ENCODE results near the gene GRIN1. TPM values are rescaled to one million over a fixed set of nuclear protein-coding genes. Genes with fewer than 3 reads are reported as not detected.

Gene GRIN1
- total RNA-seq, 2 donors from 2014 or later, result not detected

GRCh38 chr9:137192448-137192780 is 53.5 kb downstream of the GRIN1 start:
- no peak for DNase-seq (ENCODE audit: low spot score)
- Histone ChIP-seq H3K4me3 (no peak overlapping the region), H3K27ac (no peak overlapping the region), H3K9me3 (no peaks in the 10 kb centered on the region), H3K27me3 (no peaks in the 10 kb centered on the region), H3K4me1 (peaks cover 0 to 63% of the 10 kb centered on the region in 2 donors), H3K36me3 (peaks cover 13% of the 10 kb centered on the region)
- TF ChIP-seq, protein P1, sequence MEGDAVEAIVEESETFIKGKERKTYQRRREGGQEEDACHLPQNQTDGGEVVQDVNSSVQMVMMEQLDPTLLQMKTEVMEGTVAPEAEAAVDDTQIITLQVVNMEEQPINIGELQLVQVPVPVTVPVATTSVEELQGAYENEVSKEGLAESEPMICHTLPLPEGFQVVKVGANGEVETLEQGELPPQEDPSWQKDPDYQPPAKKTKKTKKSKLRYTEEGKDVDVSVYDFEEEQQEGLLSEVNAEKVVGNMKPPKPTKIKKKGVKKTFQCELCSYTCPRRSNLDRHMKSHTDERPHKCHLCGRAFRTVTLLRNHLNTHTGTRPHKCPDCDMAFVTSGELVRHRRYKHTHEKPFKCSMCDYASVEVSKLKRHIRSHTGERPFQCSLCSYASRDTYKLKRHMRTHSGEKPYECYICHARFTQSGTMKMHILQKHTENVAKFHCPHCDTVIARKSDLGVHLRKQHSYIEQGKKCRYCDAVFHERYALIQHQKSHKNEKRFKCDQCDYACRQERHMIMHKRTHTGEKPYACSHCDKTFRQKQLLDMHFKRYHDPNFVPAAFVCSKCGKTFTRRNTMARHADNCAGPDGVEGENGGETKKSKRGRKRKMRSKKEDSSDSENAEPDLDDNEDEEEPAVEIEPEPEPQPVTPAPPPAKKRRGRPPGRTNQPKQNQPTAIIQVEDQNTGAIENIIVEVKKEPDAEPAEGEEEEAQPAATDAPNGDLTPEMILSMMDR (IDR thresholded peaks at IDR 0.05), result no peak

GRCh38 chr9:137192859-137193258 is 53.9 kb downstream of the GRIN1 start:
- H3K36me3 ChIP-seq, result peaks cover 13% of the 10 kb centered on the region
- DNase-seq (ENCODE audit: low spot score), result no peak
- H3K9me3 ChIP-seq, result no peaks in the 10 kb centered on the region
- H3K4me1 ChIP-seq, result peaks cover 0 to 63% of the 10 kb centered on the region in 2 donors
- no peak overlapping the region for H3K27ac ChIP-seq
- H3K27me3 ChIP-seq, result no peaks in the 10 kb centered on the region
- no peak overlapping the region for H3K4me3 ChIP-seq
- TF ChIP-seq, protein P1 (IDR thresholded peaks at IDR 0.05), result no peak

- H3K4me1 ChIP-seq, result peaks cover 0 to 69% of the 10 kb centered on the region in 2 donors
- H3K36me3 ChIP-seq, result peaks cover 13% of the 10 kb centered on the region
- no peaks in the 10 kb centered on the region for H3K9me3 ChIP-seq
- H3K27ac ChIP-seq, result peak overlapping the region in 1 of 2 donors; percentile 17
- H3K27me3 ChIP-seq, result no peaks in the 10 kb centered on the region
- no peak for DNase-seq (ENCODE audit: low spot score)
- no peak overlapping the region for H3K4me3 ChIP-seq
- TF ChIP-seq, protein P1 (IDR thresholded peaks at IDR 0.05), result no peak
Measured at GRCh38 chr9:137193771-137194170, 54.8 kb downstream of the GRIN1 start.

DNA sequence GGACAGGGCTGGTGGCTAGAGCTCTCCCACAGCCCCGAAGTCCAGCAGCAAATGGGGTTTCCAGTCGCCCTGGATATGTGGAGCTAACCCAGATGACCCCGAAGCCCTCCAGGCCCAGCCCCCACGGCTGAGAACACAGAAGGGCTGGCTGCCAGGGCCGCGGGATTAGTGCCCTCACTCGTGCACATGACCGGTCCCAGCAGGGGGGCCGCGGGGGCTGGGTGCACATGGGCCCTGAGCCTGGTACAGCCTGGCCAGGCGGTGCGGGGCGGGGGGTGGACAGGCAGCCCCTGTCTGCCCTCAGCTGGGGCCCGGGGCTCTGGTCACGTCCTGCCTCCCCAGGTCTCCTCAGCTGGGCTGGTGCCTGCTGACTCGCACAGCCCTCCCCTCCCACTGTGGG is 55.4 kb downstream of the GRIN1 start:
- Histone ChIP-seq H3K27ac (peak overlapping the region in 1 of 2 donors; percentile 31), H3K36me3 (peaks cover 13% of the 10 kb centered on the region), H3K4me3 (no peak overlapping the region), H3K4me1 (peaks cover 0 to 72% of the 10 kb centered on the region in 2 donors), H3K9me3 (no peaks in the 10 kb centered on the region), H3K27me3 (no peaks in the 10 kb centered on the region)
- TF ChIP-seq, protein P1 (IDR thresholded peaks at IDR 0.05), result no peak
- no peak for DNase-seq (ENCODE audit: low spot score)

- no peak overlapping the region for H3K4me3 ChIP-seq
- DNase-seq (ENCODE audit: low spot score), result no peak
- H3K36me3 ChIP-seq, result peaks cover 12% of the 10 kb centered on the region
- H3K9me3 ChIP-seq, result no peaks in the 10 kb centered on the region
- no peaks in the 10 kb centered on the region for H3K27me3 ChIP-seq
- peaks cover 0 to 72% of the 10 kb centered on the region in 2 donors for H3K4me1 ChIP-seq
- TF ChIP-seq, protein P1 (IDR thresholded peaks at IDR 0.05), result no peak
- peak overlapping the region in 1 of 2 donors; percentile 31 for H3K27ac ChIP-seq
Measured at GRCh38 chr9:137194909-137195308, 56.0 kb downstream of the GRIN1 start.

DNA sequence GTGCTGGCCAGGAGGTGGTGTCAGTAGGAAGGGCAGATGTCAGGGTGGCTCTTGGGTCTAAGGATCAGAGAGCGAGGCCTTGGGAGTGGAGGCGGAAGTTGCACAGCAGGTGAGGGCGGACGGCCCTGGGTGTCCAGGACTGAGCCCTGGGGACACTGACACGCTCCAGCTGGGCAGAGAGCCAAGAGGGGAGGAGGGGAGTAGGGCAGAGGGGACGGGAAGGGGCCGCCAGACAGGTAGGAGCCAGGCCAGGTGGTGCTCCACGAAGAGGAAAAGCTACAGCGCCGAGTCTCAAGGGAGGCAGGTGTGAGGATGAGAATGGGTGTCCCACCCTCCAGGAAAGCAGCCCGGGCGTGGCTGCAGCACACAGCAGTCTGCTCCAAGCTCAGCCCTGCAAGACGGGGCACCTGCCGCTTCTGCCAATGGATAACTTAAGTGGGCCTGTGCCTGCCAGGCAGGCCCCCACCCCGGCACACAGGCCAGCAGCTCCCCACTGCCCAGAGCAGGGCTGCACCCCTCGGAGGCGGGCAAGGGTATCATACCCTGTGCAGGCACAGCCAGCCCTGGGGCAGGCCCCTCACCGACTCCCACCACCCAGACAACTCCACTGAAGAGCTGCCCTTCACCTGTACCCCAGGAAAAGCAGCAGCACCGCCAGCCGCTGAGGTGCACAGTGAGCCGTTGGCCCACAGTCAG is 56.7 kb downstream of the GRIN1 start:
- no peaks in the 10 kb centered on the region for H3K27me3 ChIP-seq
- no peak overlapping the region for H3K4me3 ChIP-seq
- peaks cover 0 to 65% of the 10 kb centered on the region in 2 donors for H3K4me1 ChIP-seq
- no peaks in the 10 kb centered on the region for H3K9me3 ChIP-seq
- no peak for DNase-seq (ENCODE audit: low spot score)
- TF ChIP-seq, protein P1 (IDR thresholded peaks at IDR 0.05), result no peak
- peaks cover 4% of the 10 kb centered on the region for H3K36me3 ChIP-seq
- H3K27ac ChIP-seq, result no peak overlapping the region

Data from right atrium auricular region (tissue), 2 donors.